Smooth muscle cell (in vitro differentiated cells): ENCODE data around the gene ABTB2. TPM values are rescaled to one million over a fixed set of nuclear protein-coding genes. Genes with fewer than 3 reads are reported as not detected.

ENCODE experiments used
- DNase-seq: peaks from one replicate; lab custom pipeline; 2025; ENCODE audit not compliant: unreplicated experiment; lab: John Stamatoyannopoulos, UW
- H2AFZ ChIP-seq: fragments of 200-600 bp; sonication (generic); 2 replicates; pipeline ENCODE4 v1.6.0; 2016; ENCODE audit warnings: antibody characterized with exemption, low read depth, mild to moderate bottlenecking
- H3F3A ChIP-seq: fragments of 200-600 bp; sonication (generic); 2 replicates; pipeline ENCODE4 v1.6.0; 2017; ENCODE audit warnings: antibody characterized with exemption, low read depth
- H3K27ac ChIP-seq: fragments of 200-600 bp; sonication (generic); 2 replicates; pipeline ENCODE4 v1.5.1; 2016; ENCODE audit warnings: low read depth, mild to moderate bottlenecking
- H3K27me3 ChIP-seq: fragments of 200-600 bp; sonication (generic); 2 replicates; pipeline ENCODE4 v1.6.1; 2016; ENCODE audit warnings: low read depth, mild to moderate bottlenecking
- H3K36me3 ChIP-seq: fragments of 200-600 bp; sonication (generic); 2 replicates; pipeline ENCODE4 v1.5.1; 2016; ENCODE audit warnings: low read depth
- H3K4me1 ChIP-seq: fragments of 200-600 bp; sonication (generic); 2 replicates; pipeline ENCODE4 v1.5.1; 2016; ENCODE audit warnings: low read depth
- H3K4me2 ChIP-seq: fragments of 200-600 bp; sonication (generic); 2 replicates; pipeline ENCODE4 v1.6.0; 2016; ENCODE audit warnings: mild to moderate bottlenecking
- H3K4me3 ChIP-seq: fragments of 200-600 bp; sonication (generic); 2 replicates; pipeline ENCODE4 v1.5.1; 2016; ENCODE audit warnings: mild to moderate bottlenecking
- H3K79me2 ChIP-seq: fragments of 200-600 bp; sonication (generic); 2 replicates; pipeline ENCODE4 v1.6.0; 2016; ENCODE audit warnings: low read depth, mild to moderate bottlenecking
- H3K9ac ChIP-seq: fragments of 200-600 bp; sonication (generic); 2 replicates; pipeline ENCODE4 v1.6.0; 2016; ENCODE audit warnings: low read depth
- H3K9me3 ChIP-seq: fragments of 200-600 bp; sonication (generic); replicated peaks from 2 replicates; pipeline ENCODE4 v1.5.1; 2016; ENCODE audit warnings: low read depth
- H4K20me1 ChIP-seq: fragments of 200-600 bp; sonication (generic); 2 replicates; pipeline ENCODE4 v1.6.0; 2016; ENCODE audit warnings: low read depth
- WGBS: methylation state at CpG from one replicate; pipeline ENCODE4 v1.1.7; 2016; ENCODE audit warnings: low lambda C conversion rate; 5-methylcytosine and 5-hydroxymethylcytosine counted together
- polyA plus RNA-seq: library from polyadenylated mRNA; unstranded; fragments of >200 nt; fragmentation: Nextera tagmentation; extraction: Ambion mirVana; gene quantifications from 2 replicates; pipeline ENCODE4 v1.2.1, GENCODE V29; 2016
- total RNA-seq: library from RNA; depleted of rRNA; stranded (reverse); fragments of >200 nt; gene quantifications from 2 replicates; pipeline ENCODE4 v1.2.3, GENCODE V29; 2014
- TF ChIP-seq, protein P1 (sequence below): fragments of 200-600 bp; sonication (generic); IDR thresholded peaks from 2 replicates; pipeline ENCODE4 v1.5.1; 2017; ENCODE audit warnings: borderline replicate concordance, mild to moderate bottlenecking, antibody characterized with exemption; ENCODE audit not compliant: insufficient read depth, poor library complexity, severe bottlenecking

The ABTB2 gene
- total and polyA plus RNA-seq, 2 experiments from 2014 or later: 4.3 to 4.9 TPM

DNA sequence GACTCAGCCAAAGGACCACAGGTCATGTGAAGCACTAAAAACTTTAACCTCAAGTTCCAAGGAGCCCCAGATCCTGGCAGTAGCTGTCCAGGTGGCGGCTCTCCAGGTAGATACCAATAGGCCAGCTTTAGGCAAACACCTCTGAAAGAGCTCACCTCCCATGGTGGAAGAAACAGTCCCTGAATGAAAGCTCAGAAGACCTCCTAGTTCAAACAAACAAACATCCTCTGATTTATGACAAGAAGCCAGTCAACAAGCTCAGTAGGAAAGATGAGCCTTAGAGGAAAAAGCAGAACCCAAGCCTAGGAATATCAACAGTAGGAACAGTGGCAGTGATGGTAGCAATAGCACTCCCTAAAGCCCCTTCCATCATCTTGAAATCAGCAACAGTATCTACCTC is 17.2 kb downstream of the ABTB2 start:
- Histone ChIP-seq H3K79me2 (peaks cover 44% of the 10 kb centered on the region), H3K9ac (no peak overlapping the region)

DNA sequence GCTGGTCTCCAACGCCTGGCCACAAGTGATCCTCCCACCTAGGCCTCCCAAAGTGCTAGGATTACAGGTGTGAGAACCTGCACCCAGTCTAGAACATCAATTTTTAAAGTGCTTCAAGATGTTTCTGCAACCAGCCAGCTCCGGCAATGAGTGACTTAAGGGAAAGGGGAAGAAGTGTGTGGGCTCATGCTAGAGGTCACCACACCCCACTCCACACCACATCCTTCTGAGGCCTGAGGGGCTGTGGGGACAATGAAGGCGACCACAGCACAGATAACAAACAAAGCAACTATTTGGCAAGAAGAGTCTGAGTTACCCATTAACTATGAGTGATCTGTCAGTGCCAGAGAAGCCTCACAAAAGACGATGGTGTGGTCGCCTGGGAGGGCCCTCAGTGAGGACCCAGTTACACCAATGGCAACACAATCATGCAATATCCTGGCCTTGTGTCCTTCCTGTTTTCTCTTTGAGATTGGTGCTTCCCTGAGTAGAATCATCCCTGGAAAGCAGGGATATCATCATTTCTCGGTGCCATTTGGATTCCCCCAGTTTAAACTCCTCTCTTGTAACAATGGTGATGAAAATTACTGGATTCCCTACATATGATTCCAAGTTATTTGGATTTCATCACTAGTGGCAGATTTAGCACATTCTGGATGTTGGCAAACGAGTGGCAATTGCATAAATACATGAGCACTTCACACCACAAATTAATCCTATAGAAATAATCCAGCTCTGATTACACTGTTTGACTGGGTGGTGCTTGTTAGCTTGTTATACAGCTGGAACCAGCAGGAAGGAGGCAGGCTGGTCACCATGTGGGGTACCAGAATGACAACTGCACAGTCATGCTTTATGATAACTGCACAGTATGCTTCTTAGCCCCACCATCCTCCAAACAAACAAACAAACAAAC is 18.4 kb downstream of the ABTB2 start:
- Histone ChIP-seq H3K4me3 (no peak overlapping the region), H3K79me2 (peaks cover 52% of the 10 kb centered on the region), H3K27ac (no peak overlapping the region), H3F3A (no peaks in the 10 kb centered on the region), H3K4me2 (no peak overlapping the region), H2AFZ (no peak overlapping the region), H3K9me3 (no peaks in the 10 kb centered on the region), H3K36me3 (no peaks in the 10 kb centered on the region), H4K20me1 (peaks cover 99% of the 10 kb centered on the region), H3K27me3 (no peaks in the 10 kb centered on the region), H3K9ac (no peak overlapping the region), H3K4me1 (peaks cover 6% of the 10 kb centered on the region)
- no peak for DNase-seq
- TF ChIP-seq, protein P1, sequence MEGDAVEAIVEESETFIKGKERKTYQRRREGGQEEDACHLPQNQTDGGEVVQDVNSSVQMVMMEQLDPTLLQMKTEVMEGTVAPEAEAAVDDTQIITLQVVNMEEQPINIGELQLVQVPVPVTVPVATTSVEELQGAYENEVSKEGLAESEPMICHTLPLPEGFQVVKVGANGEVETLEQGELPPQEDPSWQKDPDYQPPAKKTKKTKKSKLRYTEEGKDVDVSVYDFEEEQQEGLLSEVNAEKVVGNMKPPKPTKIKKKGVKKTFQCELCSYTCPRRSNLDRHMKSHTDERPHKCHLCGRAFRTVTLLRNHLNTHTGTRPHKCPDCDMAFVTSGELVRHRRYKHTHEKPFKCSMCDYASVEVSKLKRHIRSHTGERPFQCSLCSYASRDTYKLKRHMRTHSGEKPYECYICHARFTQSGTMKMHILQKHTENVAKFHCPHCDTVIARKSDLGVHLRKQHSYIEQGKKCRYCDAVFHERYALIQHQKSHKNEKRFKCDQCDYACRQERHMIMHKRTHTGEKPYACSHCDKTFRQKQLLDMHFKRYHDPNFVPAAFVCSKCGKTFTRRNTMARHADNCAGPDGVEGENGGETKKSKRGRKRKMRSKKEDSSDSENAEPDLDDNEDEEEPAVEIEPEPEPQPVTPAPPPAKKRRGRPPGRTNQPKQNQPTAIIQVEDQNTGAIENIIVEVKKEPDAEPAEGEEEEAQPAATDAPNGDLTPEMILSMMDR: no peak
- WGBS: 79% methylated on average over 7 of the region's 7 CpGs

More for the DNA sequence above, 17.2 kb downstream of the ABTB2 start:
- H3K9me3 ChIP-seq: no peaks in the 10 kb centered on the region
- H3K4me3 ChIP-seq: no peak overlapping the region
- H3K27ac ChIP-seq: no peak overlapping the region
- H3K36me3 ChIP-seq: no peaks in the 10 kb centered on the region
- 94% methylated on average over 1 of the region's 1 CpG for WGBS
- TF ChIP-seq, protein P1: no peak
- DNase-seq: no peak
- H3K4me1 ChIP-seq: peaks cover 6% of the 10 kb centered on the region
- no peak overlapping the region for H3K4me2 ChIP-seq
- H3K27me3 ChIP-seq: no peaks in the 10 kb centered on the region
- H2AFZ ChIP-seq: no peak overlapping the region
- no peaks in the 10 kb centered on the region for H3F3A ChIP-seq
- H4K20me1 ChIP-seq: peaks cover 97% of the 10 kb centered on the region

- H3K9me3 ChIP-seq: no peaks in the 10 kb centered on the region
- no peak for DNase-seq
- H2AFZ ChIP-seq: no peak overlapping the region
- peaks cover under 1% of the 10 kb centered on the region for H3K4me1 ChIP-seq
- no peaks in the 10 kb centered on the region for H3K36me3 ChIP-seq
- no peak overlapping the region for H3K4me3 ChIP-seq
- H3K4me2 ChIP-seq: no peak overlapping the region
- H3K79me2 ChIP-seq: peaks cover 42% of the 10 kb centered on the region
- H3K9ac ChIP-seq: no peak overlapping the region
- no peaks in the 10 kb centered on the region for H3F3A ChIP-seq
- H3K27me3 ChIP-seq: no peaks in the 10 kb centered on the region
- TF ChIP-seq, protein P1: no peak
- WGBS: 90% methylated on average over 7 of the region's 7 CpGs
- no peak overlapping the region for H3K27ac ChIP-seq
- H4K20me1 ChIP-seq: peaks cover 98% of the 10 kb centered on the region
Observed at GRCh38 chr11:34337016-34337415, 20.8 kb downstream of the ABTB2 start.
